DND-41 (cell line): ENCODE measurements around the gene RGS7.

ENCODE experiments used
- CTCF ChIP-seq: IDR thresholded peaks from 2 replicates; pipeline ENCODE4 v1.5.1; 2012; ENCODE audit warnings: borderline replicate concordance, low read length, moderate library complexity, mild to moderate bottlenecking; ENCODE audit not compliant: poor library complexity, severe bottlenecking; ENCODE audit errors: extremely low read depth
- EZH2 ChIP-seq: IDR thresholded peaks from 3 replicates; pipeline ENCODE4 v1.6.1; 2012; ENCODE audit warnings: borderline replicate concordance, low read depth, mild to moderate bottlenecking, moderate library complexity, low read length, inconsistent platforms; ENCODE audit not compliant: severe bottlenecking

GRCh38 chr1:240970253-240970652 is 386.8 kb downstream of the RGS7 start:
- TF ChIP-seq CTCF (no peak), EZH2 (no peak)
